Adrenal gland (tissue), 5 donors: Measurements from ENCODE around the gene HOXA9.

Experiments used
- POLR2A ChIP-seq, 2 donors: fragments of 450-650 bp; IDR thresholded peaks; one replicate each; pipeline ENCODE4 v1.6.1; 2017; ENCODE audit warnings: antibody characterized with exemption in 2 of 2, mild to moderate bottlenecking in 2 of 2, moderate library complexity in 1 of 2
- TF ChIP-seq, protein P1 (sequence below), 6 experiments: fragments of 450-650 bp in 4 of 6; fragments of 200-600 bp in 2 of 6; sonication (generic) in 1 of 6; IDR thresholded peaks; 1 replicate in 5 of 6; 2 replicates in 1 of 6; pipeline versions ENCODE4 v1.5.1 to v1.8.0; 2016 to 2021; ENCODE audit warnings: antibody characterized with exemption in 6 of 6, mild to moderate bottlenecking in 2 of 6, moderate library complexity in 1 of 6
- donor health status: DM: no; HTN: no; CAD: no.

DNA sequence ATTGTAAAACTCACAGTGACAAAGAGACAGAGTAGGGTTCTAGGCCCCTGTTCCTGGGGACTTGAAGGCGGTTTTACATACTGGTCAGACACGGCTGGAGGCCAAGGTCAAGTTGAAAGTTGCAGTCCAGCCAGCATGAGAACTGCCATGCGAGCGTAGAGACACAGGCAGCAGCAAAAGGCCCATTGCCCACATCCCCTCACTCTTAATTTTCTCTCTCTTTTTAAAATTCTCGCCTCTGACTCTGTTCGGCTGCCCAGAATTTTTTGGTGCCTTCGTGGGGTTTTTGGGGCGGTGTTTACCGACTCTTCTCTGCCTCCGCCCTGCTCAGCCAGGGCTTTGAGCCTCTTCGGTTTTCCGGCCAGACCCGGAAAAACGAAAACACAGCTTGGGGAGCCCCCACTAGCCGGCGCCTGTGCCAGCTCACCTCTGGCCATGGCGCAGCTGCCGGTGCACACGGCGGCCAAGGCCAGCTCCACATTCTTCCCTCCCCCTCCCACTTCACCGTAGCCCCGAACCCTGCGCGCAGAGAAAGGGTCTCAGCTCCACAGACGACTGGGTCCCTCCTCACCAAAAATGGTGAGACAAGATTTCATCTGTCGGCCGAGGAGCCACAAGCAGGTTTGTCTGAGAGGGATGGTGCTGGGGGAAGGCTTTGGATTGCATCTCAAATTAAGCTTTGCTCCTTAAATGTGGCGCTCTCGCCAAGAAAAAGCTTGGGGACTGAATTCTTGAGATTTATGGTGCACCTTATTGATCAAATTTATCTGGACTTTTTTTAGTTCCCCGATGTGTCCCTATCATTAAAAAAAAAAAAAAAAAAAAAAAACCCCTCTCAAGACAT lies 36.9 kb upstream of the HOXA9 start:
- no peak for TF ChIP-seq POLR2A (IDR thresholded peaks at IDR 0.05)
- TF ChIP-seq, protein P1, sequence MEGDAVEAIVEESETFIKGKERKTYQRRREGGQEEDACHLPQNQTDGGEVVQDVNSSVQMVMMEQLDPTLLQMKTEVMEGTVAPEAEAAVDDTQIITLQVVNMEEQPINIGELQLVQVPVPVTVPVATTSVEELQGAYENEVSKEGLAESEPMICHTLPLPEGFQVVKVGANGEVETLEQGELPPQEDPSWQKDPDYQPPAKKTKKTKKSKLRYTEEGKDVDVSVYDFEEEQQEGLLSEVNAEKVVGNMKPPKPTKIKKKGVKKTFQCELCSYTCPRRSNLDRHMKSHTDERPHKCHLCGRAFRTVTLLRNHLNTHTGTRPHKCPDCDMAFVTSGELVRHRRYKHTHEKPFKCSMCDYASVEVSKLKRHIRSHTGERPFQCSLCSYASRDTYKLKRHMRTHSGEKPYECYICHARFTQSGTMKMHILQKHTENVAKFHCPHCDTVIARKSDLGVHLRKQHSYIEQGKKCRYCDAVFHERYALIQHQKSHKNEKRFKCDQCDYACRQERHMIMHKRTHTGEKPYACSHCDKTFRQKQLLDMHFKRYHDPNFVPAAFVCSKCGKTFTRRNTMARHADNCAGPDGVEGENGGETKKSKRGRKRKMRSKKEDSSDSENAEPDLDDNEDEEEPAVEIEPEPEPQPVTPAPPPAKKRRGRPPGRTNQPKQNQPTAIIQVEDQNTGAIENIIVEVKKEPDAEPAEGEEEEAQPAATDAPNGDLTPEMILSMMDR (IDR thresholded peaks at IDR 0.05): no peak
